HEK293T (cell line): ENCODE measurements around the gene TRPM3.

Source experiments
- ELF4 ChIP-seq: fragments of 450-650 bp; IDR thresholded peaks from 2 replicates; pipeline ENCODE4 v1.6.1; 2017; ENCODE audit warnings: antibody characterized with exemption
- FOXK2 ChIP-seq: fragments of 450-650 bp; IDR thresholded peaks from 2 replicates; pipeline ENCODE4 v1.6.1; 2016; ENCODE audit warnings: mild to moderate bottlenecking
- FOXM1 ChIP-seq: fragments of 450-650 bp; IDR thresholded peaks from 2 replicates; pipeline ENCODE4 v1.6.1; 2017; ENCODE audit warnings: mild to moderate bottlenecking, borderline replicate concordance
- HDGF ChIP-seq: fragments of 450-650 bp; IDR thresholded peaks from 2 replicates; pipeline ENCODE4 v1.6.1; 2017; ENCODE audit warnings: antibody characterized with exemption, borderline replicate concordance
- ZNF384 ChIP-seq: fragments of 450-650 bp; IDR thresholded peaks from 2 replicates; pipeline ENCODE4 v1.6.1; 2016

- TF ChIP-seq FOXM1: no peak
- no peak for TF ChIP-seq FOXK2
- no peak for TF ChIP-seq ELF4
- no peak for TF ChIP-seq ZNF384
- TF ChIP-seq HDGF: no peak
These were observed 176.1 kb downstream of the TRPM3 start for GRCh38 chr9:70945301-70945700.
